Measurements from ENCODE around the gene CLEC2B.

The CLEC2B gene

DNA sequence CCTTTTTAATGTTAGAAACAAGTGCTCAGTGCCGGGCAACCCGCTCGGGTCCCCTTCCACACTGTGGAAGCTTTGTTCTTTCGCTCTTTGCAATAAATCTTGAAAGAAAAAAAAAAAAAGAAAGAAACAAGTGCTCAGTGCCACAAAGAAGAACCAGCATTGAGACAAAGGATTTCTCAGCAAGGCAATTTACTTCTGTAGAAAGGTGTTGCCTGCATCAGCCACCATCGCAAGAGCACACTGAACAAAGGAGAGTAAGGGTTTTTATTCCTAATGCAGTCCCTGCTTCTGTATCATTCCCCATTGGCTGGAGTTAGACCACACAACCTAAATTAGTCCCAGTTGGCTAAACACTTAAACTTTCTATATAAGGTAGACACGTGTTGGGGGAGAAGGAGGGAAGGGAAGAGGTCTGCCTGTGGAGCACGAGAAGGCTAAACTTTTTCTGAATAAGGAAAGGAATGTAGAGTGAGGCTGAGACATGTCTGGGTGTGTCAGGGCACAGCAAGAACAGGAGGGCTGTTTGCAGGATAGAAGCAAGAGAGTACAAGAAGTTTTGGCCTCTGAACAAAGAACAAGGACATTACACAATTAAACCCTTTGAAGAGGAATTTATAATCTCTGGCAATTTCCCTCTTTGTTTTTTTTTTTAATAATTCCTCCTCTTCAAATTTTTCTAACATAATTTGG lies 33.5 kb upstream of the CLEC2B start:
- TF ChIP-seq, protein P1, sequence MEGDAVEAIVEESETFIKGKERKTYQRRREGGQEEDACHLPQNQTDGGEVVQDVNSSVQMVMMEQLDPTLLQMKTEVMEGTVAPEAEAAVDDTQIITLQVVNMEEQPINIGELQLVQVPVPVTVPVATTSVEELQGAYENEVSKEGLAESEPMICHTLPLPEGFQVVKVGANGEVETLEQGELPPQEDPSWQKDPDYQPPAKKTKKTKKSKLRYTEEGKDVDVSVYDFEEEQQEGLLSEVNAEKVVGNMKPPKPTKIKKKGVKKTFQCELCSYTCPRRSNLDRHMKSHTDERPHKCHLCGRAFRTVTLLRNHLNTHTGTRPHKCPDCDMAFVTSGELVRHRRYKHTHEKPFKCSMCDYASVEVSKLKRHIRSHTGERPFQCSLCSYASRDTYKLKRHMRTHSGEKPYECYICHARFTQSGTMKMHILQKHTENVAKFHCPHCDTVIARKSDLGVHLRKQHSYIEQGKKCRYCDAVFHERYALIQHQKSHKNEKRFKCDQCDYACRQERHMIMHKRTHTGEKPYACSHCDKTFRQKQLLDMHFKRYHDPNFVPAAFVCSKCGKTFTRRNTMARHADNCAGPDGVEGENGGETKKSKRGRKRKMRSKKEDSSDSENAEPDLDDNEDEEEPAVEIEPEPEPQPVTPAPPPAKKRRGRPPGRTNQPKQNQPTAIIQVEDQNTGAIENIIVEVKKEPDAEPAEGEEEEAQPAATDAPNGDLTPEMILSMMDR (conservative IDR thresholded peaks at IDR 0.05): no peak
- no peak for TF ChIP-seq ZFX (IDR thresholded peaks at IDR 0.05)
- no peak overlapping the region for H3K27ac ChIP-seq

DNA sequence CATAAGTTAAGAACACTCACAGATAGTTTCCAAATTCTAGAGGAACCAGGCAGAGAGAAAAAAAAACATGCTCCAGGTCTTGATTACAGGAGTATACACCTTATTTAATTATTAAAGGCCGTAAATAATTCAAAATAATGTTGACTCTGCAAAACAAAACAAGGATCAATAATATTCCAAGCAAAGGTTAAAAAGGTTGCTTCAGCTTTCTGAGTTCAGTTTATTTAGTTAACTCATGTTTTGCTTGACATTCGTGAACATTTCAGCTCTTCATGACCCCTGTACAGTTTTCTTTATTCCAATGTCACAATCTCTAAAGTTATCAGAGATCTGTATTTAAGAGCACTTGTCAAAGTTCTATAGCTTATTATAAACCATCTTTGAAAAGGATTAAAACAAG lies 31.8 kb upstream of the CLEC2B start:
- TF ChIP-seq ZFX (IDR thresholded peaks at IDR 0.05): no peak
- TF ChIP-seq, protein P1 (conservative IDR thresholded peaks at IDR 0.05): no peak
- no peak overlapping the region for H3K27ac ChIP-seq

DNA sequence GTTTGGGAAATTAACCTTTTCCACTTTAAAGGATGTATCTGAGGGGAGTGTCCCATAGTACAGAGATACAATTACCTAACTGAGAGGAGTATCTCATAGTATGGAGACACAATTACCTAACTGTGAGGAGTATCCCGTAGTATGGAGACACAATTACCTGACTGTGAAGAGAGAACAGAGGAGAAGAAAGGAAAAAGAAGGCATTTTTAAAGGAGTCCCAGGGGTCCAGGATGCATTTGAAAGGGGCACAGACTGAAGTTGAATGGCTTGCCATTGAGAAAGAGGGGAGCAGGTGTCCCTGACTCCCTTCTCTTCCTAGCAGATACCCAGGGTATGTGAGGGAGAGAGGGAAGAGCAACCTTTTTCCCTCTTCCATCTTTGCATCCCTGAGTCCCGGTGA lies 30.1 kb upstream of the CLEC2B start:
- no peak for TF ChIP-seq ZFX (IDR thresholded peaks at IDR 0.05)
- TF ChIP-seq, protein P1 (conservative IDR thresholded peaks at IDR 0.05): no peak
- no peak overlapping the region for H3K27ac ChIP-seq

DNA sequence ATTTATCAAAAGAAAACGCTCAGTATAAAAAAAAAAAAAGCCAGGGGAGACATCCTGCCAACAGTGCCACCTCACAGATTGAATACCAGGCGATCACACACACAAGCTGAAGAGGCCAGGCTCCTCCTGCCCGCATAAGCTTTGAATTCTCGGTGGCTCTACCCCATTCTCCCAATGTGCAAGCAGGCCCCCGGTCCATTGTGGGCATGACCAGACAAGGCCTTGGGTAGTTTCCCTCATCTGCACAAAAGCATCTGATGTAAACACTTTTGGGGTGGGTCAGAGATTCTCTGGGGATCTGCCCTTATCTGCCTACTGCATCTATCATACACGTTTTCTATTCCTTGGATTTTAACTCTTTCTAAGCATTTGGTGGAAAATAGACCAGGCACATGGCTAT lies 28.4 kb upstream of the CLEC2B start:
- no peak overlapping the region for H3K27ac ChIP-seq
- TF ChIP-seq, protein P1 (conservative IDR thresholded peaks at IDR 0.05): no peak

DNA sequence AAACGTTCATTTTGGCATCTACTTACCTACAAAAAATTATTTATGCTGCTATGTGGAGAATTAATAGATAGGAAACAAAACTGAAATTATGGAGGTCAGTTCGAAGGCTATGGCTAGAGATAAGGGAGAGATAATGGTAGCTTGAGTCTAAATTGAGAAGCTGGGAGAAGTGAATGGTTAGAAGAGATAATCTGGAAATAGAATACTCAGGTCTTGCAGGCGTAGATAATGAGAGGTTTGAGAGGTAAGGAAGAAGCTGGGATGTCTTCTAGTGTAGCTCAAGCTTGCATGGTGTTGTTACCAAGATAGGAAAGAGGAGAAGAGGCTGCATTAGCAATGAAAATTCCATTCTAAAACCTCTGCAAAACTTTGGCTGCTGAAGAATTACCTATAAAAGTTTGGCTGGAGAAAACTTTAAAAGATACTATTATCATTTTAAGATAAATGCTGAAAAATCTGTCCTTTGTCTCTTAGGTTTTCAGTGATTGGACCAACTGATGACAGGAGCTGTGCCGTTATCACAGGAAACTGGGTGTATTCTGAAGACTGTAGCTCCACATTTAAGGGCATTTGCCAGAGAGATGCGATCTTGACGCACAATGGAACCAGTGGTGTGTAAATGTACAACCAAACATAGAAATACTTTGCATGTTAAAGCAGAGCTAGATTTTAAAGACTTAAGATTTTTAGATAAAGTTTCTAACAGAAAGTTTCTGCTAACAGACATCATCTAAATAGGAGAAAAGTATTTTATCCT lies 26.2 kb upstream of the CLEC2B start:
- no peak overlapping the region for H3K27ac ChIP-seq
- TF ChIP-seq ZFX (IDR thresholded peaks at IDR 0.05): no peak
- TF ChIP-seq, protein P1 (conservative IDR thresholded peaks at IDR 0.05): no peak

DNA sequence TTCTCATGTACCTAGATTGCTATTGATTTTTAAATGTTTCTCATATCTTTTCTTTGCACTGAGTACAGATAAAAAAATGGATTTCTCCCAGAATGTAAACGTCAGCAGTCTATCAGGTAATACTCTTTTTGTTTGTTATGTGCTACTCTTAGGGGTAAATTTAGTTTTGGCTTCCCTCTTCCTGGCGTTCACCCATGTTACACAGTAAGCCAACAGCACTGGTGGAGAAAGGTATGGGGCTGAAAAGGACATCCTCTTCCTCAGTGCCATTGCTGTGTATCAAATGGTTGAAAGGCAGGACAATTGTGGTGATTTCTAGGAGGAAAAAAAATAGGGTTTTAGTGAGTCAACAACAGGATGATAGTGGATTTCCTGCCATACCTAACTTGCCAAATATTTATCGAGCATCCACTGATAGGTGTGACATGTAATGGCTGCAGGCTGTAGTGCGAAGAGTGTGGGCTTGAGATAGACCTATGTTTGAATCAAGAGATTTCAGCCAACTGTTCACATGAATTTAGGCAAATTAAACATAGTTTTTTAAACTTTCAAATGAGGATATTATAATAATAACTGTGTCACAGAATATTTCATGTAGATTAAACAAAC lies 19.6 kb upstream of the CLEC2B start:
- TF ChIP-seq, protein P1 (conservative IDR thresholded peaks at IDR 0.05): no peak
- TF ChIP-seq ZFX (IDR thresholded peaks at IDR 0.05): no peak
- no peak overlapping the region for H3K27ac ChIP-seq

DNA sequence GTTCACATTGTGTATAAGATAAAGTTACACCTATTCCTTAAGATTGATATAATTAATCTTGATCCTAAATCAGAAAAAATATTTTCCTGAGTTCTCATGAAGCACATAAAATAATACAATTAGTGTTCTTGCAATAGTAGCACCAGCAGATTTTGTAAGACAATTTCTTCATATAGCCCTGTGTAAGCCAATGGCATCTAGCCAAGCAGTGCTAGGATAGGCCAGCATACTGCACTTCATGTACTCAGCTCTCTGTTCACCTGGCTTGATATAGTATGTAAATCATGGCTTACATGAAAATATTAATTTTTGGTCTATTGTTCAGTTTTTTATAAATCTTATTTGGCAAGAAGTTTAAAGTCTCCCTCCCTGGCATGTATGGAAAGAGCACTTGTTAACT lies 14.0 kb upstream of the CLEC2B start:
- TF ChIP-seq, protein P1 (conservative IDR thresholded peaks at IDR 0.05): no peak
- TF ChIP-seq ZFX (IDR thresholded peaks at IDR 0.05): no peak
- no peak overlapping the region for H3K27ac ChIP-seq

Measured in C4-2B (cell line).